OCI-LY1 (cell line): ENCODE results near the gene PACRG.

Experiments used
- H2AFZ ChIP-seq: fragments of 200-600 bp; sonication (generic), shearing (Covaris generic); 2 replicates; pipeline ENCODE4 v1.6.0; 2014; ENCODE audit warnings: antibody characterized with exemption, mild to moderate bottlenecking, low read length
- H3F3A ChIP-seq: fragments of 200-600 bp; sonication (generic), shearing (Covaris generic); 2 replicates; pipeline ENCODE4 v1.6.0; 2014; ENCODE audit warnings: mild to moderate bottlenecking, antibody characterized with exemption, low read length, moderate library complexity; ENCODE audit not compliant: insufficient read depth
- H3K27ac ChIP-seq: fragments of 200-600 bp; sonication (generic); 2 replicates; pipeline ENCODE4 v1.5.1; 2014; ENCODE audit warnings: low read length, mixed run types, mild to moderate bottlenecking, low read depth; ENCODE audit not compliant: poor library complexity, severe bottlenecking
- H3K27me3 ChIP-seq: fragments of 200-600 bp; sonication (generic); 2 replicates; pipeline ENCODE4 v1.6.0; 2014; ENCODE audit warnings: antibody characterized with exemption, mild to moderate bottlenecking, low read length, moderate library complexity; ENCODE audit not compliant: insufficient read depth
- H3K36me3 ChIP-seq: fragments of 200-600 bp; sonication (generic); 2 replicates; pipeline ENCODE4 v1.6.1; 2014; ENCODE audit warnings: mild to moderate bottlenecking, antibody characterized with exemption, low read length, moderate library complexity, mixed read lengths; ENCODE audit not compliant: insufficient read depth
- H3K4me1 ChIP-seq: fragments of 200-600 bp; sonication (generic); 2 replicates; pipeline ENCODE4 v1.5.1; 2014; ENCODE audit warnings: mild to moderate bottlenecking, low read length, moderate library complexity; ENCODE audit not compliant: insufficient read depth, severe bottlenecking
- H3K4me2 ChIP-seq: fragments of 200-600 bp; sonication (generic), shearing (Covaris generic); 2 replicates; pipeline ENCODE4 v1.6.1; 2014; ENCODE audit warnings: low read length
- H3K4me3 ChIP-seq: fragments of 200-600 bp; sonication (generic); 2 replicates; pipeline ENCODE4 v1.5.1; 2014; ENCODE audit warnings: low read length, low read depth, mild to moderate bottlenecking, mixed read lengths; ENCODE audit not compliant: poor library complexity, severe bottlenecking
- H3K79me2 ChIP-seq: fragments of 200-600 bp; shearing (Covaris generic); 2 replicates; pipeline ENCODE4 v1.6.1; 2016; ENCODE audit warnings: mixed run types, low read length, mixed read lengths; ENCODE audit not compliant: insufficient read depth
- H3K9ac ChIP-seq: fragments of 200-600 bp; sonication (generic), shearing (Covaris generic); 2 replicates; pipeline ENCODE4 v1.6.1; 2014; ENCODE audit warnings: mild to moderate bottlenecking, low read length, mixed read lengths
- H3K9me2 ChIP-seq: fragments of 200-600 bp; sonication (generic), shearing (Covaris generic); 2 replicates; pipeline ENCODE4 v1.6.1; 2014; ENCODE audit warnings: low read depth, mild to moderate bottlenecking, low read length, mixed read lengths
- H3K9me3 ChIP-seq: fragments of 200-600 bp; shearing (Covaris generic); 2 replicates; pipeline ENCODE4 v1.6.1; 2014; ENCODE audit warnings: low read length, mixed read lengths
- H4K20me1 ChIP-seq: fragments of 200-600 bp; sonication (generic), shearing (Covaris generic); 2 replicates; pipeline ENCODE4 v1.6.0; 2016; ENCODE audit warnings: mild to moderate bottlenecking, low read length; ENCODE audit not compliant: insufficient read depth
- EZH2 ChIP-seq: fragments of 200-600 bp; sonication (generic), shearing (Covaris generic); IDR thresholded peaks from 2 replicates; pipeline ENCODE4 v1.8.0; 2017; ENCODE audit warnings: borderline replicate concordance, mixed run types, mild to moderate bottlenecking, antibody characterized with exemption, low read length, moderate library complexity, mixed read lengths
- TF ChIP-seq, protein P1 (sequence below): fragments of 200-600 bp; sonication (generic), shearing (Covaris generic); IDR thresholded peaks from 2 replicates; pipeline ENCODE4 v1.5.1; 2017; ENCODE audit warnings: mild to moderate bottlenecking, antibody characterized with exemption, low read length, moderate library complexity, mixed read lengths

Gene PACRG

DNA sequence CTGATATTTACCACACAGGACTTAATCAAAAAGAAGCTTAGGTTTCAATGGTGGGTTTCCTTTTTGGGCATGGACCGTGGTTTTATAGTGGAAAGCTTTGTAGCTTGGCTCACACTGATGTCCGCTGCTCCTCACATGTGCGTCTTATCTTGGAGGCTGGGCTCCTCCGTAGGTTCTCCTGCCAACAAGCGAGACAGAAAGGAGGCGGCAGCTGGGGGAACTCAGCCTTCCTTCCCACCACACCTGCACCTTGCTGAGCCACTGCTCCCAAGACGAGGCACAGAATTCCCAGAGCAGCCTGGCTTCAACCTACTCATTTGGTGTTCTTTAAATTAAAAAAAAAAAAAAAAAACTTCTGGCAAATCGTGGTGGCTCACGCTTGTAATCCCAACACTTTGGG lies 451.3 kb downstream of the PACRG start:
- H2AFZ ChIP-seq, result no peak overlapping the region
- no peaks in the 10 kb centered on the region for H3K79me2 ChIP-seq
- H3K9me2 ChIP-seq, result no peaks in the 10 kb centered on the region
- H3K9ac ChIP-seq, result no peak overlapping the region
- H3K4me1 ChIP-seq, result no peaks in the 10 kb centered on the region
- H3K36me3 ChIP-seq, result no peaks in the 10 kb centered on the region
- H3K27ac ChIP-seq, result no peak overlapping the region
- H3K4me2 ChIP-seq, result no peak overlapping the region
- no peak for TF ChIP-seq EZH2
- TF ChIP-seq, protein P1, sequence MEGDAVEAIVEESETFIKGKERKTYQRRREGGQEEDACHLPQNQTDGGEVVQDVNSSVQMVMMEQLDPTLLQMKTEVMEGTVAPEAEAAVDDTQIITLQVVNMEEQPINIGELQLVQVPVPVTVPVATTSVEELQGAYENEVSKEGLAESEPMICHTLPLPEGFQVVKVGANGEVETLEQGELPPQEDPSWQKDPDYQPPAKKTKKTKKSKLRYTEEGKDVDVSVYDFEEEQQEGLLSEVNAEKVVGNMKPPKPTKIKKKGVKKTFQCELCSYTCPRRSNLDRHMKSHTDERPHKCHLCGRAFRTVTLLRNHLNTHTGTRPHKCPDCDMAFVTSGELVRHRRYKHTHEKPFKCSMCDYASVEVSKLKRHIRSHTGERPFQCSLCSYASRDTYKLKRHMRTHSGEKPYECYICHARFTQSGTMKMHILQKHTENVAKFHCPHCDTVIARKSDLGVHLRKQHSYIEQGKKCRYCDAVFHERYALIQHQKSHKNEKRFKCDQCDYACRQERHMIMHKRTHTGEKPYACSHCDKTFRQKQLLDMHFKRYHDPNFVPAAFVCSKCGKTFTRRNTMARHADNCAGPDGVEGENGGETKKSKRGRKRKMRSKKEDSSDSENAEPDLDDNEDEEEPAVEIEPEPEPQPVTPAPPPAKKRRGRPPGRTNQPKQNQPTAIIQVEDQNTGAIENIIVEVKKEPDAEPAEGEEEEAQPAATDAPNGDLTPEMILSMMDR, result no peak
- H4K20me1 ChIP-seq, result no peaks in the 10 kb centered on the region
- no peaks in the 10 kb centered on the region for H3F3A ChIP-seq
- no peaks in the 10 kb centered on the region for H3K9me3 ChIP-seq
- no peaks in the 10 kb centered on the region for H3K27me3 ChIP-seq
- H3K4me3 ChIP-seq, result no peak overlapping the region

DNA sequence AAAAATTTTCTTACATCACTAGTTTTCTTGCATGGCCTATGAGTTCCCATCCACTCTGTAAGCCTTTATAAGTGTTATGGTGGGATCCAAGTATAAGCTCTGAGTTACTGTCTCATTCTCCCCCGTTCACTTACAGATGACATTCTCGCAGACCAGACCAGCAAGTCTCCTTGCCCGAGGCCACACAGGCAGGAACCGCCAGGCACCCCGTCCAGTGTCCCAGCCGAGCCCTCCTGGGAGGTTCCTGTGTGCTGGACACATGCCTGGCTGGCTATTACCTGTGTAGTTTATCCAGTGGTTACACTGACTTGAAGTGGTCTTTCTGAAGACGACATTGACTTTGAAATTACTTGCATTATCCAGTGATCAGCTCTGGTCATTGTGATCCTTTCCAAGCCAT lies 451.9 kb downstream of the PACRG start:
- Histone ChIP-seq H3K79me2 (no peaks in the 10 kb centered on the region), H4K20me1 (no peaks in the 10 kb centered on the region), H3K36me3 (no peaks in the 10 kb centered on the region), H3K27ac (no peak overlapping the region), H3K4me3 (no peak overlapping the region), H3K4me2 (no peak overlapping the region), H2AFZ (no peak overlapping the region), H3K4me1 (no peaks in the 10 kb centered on the region), H3K9me2 (no peaks in the 10 kb centered on the region), H3F3A (no peaks in the 10 kb centered on the region), H3K9me3 (no peaks in the 10 kb centered on the region), H3K9ac (no peak overlapping the region), H3K27me3 (no peaks in the 10 kb centered on the region)
- TF ChIP-seq, protein P1, result no peak
- TF ChIP-seq EZH2, result no peak

DNA sequence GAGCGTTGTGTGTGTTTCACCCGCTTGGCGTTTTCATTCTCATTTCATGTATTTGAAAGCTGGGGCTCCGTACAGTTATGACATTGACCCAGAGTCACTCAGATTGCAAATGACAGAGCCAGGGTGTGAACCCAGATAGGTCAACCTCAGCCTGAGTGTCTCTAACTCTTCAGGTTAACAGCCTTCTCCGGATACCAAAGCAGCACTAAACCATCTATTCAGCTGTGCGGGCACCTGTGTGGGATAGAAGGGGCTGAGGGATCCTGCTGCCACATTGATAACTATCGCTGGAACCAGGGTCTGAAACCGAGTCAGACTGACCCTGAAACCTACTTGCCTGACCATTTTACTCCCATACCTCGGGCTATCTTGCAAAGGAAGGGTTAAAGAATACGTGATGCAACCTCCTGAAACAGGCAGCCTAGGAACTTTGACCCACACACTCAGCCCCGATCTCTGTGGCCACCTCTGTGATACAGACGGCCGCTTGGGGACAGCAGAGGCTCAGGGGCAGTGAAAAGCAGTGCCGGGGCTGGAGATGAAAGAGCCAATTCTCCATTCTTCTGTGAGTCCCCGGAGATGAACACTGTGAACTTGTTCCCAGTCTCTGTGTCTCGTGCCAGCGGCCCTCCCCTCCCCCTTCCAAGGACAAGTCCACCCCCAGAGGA lies 453.2 kb downstream of the PACRG start:
- H3K36me3 ChIP-seq, result no peaks in the 10 kb centered on the region
- no peak overlapping the region for H3K4me2 ChIP-seq
- H3F3A ChIP-seq, result no peaks in the 10 kb centered on the region
- H3K9me3 ChIP-seq, result no peaks in the 10 kb centered on the region
- H2AFZ ChIP-seq, result no peak overlapping the region
- TF ChIP-seq, protein P1, result peak; percentile 24; the same call in 1 of the 2 replicates
- TF ChIP-seq EZH2, result no peak
- H3K4me3 ChIP-seq, result no peak overlapping the region
- no peak overlapping the region for H3K27ac ChIP-seq
- H3K9me2 ChIP-seq, result no peaks in the 10 kb centered on the region
- no peaks in the 10 kb centered on the region for H3K79me2 ChIP-seq
- H3K4me1 ChIP-seq, result no peaks in the 10 kb centered on the region
- H4K20me1 ChIP-seq, result no peaks in the 10 kb centered on the region
- H3K27me3 ChIP-seq, result no peaks in the 10 kb centered on the region
- no peak overlapping the region for H3K9ac ChIP-seq
